Stimulated activated CD4-positive, alpha-beta T cell treated with anti-CD3 and anti-CD28 coated beads, Interleukin-1b, Interleukin-23, amount 100 ng/mL, for 4 hours (primary cell): Measurements from ENCODE around the gene STX19.
A peak's percentile ranks its signal among the peaks of the same experiment; 100 is the strongest.
"Not testable (repeated sequence)": the region's sequence is repeated elsewhere in the genome, so short reads cannot be mapped to it uniquely, and the experiment has no call there.

ENCODE experiments used
- DNase-seq, 2 donors: peaks; one replicate each; pipeline ENCODE4 v3.0.0-alpha.2; 2020; ENCODE audit warnings: low read depth in 2 of 2

The STX19 gene

DNA sequence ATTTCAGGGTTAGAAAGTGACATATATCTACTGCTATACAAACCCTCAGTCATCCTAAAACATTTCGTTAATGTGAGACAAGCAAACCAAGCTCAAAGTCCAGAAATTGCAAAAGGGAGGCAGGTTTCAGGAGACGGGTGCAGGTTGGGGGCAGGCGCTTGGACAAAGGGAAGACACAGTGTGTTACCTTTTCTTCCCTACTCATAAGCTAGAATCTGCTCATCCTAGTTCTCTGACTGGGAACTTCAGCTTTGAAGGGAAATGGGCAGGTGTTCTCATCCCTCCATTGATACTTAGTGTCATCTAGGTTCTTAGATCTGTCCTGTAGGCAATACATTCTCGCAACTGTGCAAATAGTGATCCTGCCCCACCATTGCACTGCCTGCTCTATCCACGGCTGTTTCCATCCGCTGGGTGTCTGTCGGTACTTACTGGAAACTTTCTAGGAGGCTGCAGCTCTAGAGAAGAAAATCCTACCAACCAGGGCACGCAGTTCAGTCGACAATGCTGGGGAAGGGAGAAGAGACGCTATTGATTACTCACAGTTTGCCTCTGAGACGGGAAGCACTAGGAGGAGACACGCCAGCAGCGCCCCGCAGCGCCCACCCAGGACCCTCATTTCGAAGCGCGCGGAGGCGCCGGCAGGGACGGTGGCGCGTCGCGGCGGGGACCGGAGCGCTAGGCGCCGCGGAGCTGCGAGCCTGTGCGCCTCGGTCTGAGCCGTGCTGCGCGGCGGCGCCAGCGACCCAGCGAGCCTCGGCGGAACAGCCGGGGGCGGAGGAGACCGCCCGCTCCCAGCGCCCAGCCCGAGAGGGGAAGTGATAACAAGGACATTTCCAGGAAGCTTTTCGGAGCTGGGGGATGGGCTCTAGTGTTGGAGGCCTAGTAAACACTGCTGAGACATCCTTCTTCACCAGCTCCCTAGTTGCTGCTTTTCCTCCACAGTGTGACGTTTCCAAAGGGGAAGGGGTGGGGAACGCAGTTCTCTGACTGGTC, 55.0 kb downstream of the STX19 start, which contains the start of gene PROS1:
PROS1 (minus strand) TSS at position 766 of the 996 bp plus-strand sequence; CDS start at position 619, 147 bp downstream.
- peak in 1 of 2 donors; percentile 30 for DNase-seq

DNA sequence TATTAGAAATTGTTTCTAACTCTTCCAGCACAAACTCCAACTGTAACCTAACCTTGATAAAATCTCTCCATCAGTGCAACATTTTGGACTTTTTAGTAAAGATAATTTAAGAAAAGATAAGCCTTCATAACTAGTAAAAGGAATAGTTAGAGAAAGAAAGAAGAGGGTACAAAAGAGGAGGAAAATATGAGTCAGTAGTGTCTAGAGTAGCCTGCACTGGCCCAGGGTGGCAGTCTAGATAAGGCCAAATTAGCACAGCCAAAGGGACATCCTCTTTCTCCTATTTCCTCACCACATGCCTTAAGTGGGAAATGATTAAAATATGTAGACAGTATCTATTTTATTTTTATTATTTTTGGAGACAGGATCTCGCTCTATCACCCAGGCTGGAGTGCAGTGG, 58.4 kb downstream of the STX19 start:
- DNase-seq = no peak

DNA sequence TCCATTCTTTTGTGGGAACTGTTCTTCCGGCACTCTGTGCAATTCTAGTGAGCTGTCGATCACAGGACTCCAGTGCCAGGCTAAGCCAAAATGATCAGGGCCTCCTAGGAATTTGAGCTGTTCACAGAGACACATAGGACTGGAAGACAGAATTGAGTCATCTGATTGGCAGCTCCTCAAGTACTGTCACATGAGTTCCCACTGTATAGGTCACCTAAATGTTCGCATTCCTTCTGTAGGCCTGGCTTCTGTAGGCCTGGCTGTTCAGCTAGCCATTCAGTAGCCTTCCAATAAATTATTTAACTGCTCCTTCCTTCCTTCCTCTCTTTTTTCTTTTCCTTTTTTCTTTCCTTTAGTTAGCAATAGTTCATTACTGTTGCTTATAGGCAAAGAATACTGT, 59.0 kb downstream of the STX19 start:
- DNase-seq = no peak

GRCh38 chr3:93965106-93965505, 63.3 kb downstream of the STX19 start:
- not testable (repeated sequence) for DNase-seq
